HepG2 (cell line): ENCODE measurements around the gene TSPAN18. TPM values are rescaled to one million over a fixed set of nuclear protein-coding genes. Genes with fewer than 3 reads are reported as not detected.

ENCODE experiments used
- ATAC-seq: fragments of 200-7000 bp; cut with Tn5 transposase; 3 replicates; pipeline ENCODE4 v1.9.1; 2020; ENCODE audit warnings: mild to moderate bottlenecking, moderate library complexity
- BruUV-seq: library from RNA; stranded (reverse); fragments of 400-500 nt; replicated peaks from 2 replicates; lab custom pipeline; 2021; lab: Mats Ljungman, UMichigan
- CTCF ChIA-PET: fragments of 300-600 bp; formaldehyde crosslinking; extraction: SDS; loops from one replicate; lab custom pipeline; 2021; ENCODE audit warnings: low total read pairs, inconsistent platforms, low intra/inter-chr PET ratio; lab: Yijun Ruan, JAX
- POLR2A ChIA-PET: fragments of 350-600 bp; sonication (Branson Sonifier 250); formaldehyde crosslinking; loops from one replicate; lab custom pipeline; 2020; ENCODE audit warnings: antibody characterized with exemption, inconsistent platforms; lab: Yijun Ruan, JAX
- DNase-seq: peaks from one replicate; pipeline ENCODE4 v3.0.0-alpha.2; 2015; ENCODE audit warnings: low spot score
- FAIRE-seq: peaks from 3 replicates; lab custom pipeline; 2011; peaks lifted over from hg19 to GRCh38; lab: Jason Lieb, UNC
- H2AFZ ChIP-seq: one replicate; pipeline ENCODE4 v1.6.1; 2011; ENCODE audit warnings: low read length, inconsistent platforms
- H3K27ac ChIP-seq: fragments of 300-600 bp; 3 replicates; pipeline ENCODE4 v1.8.0; 2011; ENCODE audit warnings: mixed run types, mild to moderate bottlenecking, mixed read lengths, low read length, inconsistent platforms; ENCODE audit not compliant: insufficient read depth; ENCODE audit errors: extremely low read length
- H3K27me3 ChIP-seq, 2 experiments: fragments of 200-600 bp in 1 of 2; 2 replicates in 1 of 2; 3 replicates in 1 of 2; pipeline versions ENCODE4 v1.6.0 to v1.8.0; 2011; ENCODE audit warnings: low read length in 2 of 2, mild to moderate bottlenecking in 2 of 2, moderate library complexity in 2 of 2, inconsistent platforms in 1 of 2; ENCODE audit not compliant: insufficient read depth in 2 of 2, control insufficient read depth in 1 of 2
- H3K36me3 ChIP-seq, 2 experiments: fragments of 200-600 bp in 1 of 2; replicated peaks in 1 of 2; 2 replicates in 1 of 2; 3 replicates in 1 of 2; pipeline versions ENCODE4 v1.5.1 to v1.8.0; 2011; ENCODE audit warnings: low read length in 2 of 2, inconsistent platforms in 1 of 2; ENCODE audit not compliant: insufficient read depth in 2 of 2, control insufficient read depth in 1 of 2
- H3K4me1 ChIP-seq: 2 replicates; pipeline ENCODE4 v1.5.1; 2012; ENCODE audit warnings: low read length, inconsistent platforms; ENCODE audit not compliant: insufficient read depth
- H3K4me2 ChIP-seq: 2 replicates; pipeline ENCODE4 v1.6.0; 2011; ENCODE audit warnings: low read depth, low read length, inconsistent platforms
- H3K4me3 ChIP-seq, 3 experiments: fragments of 200-600 bp in 1 of 3; sonication (generic), shearing (Covaris generic) in 1 of 3; replicated peaks in 1 of 3; 2 replicates each; pipeline ENCODE4 v1.5.1; 2011 to 2016; ENCODE audit warnings: low read length in 3 of 3, inconsistent platforms in 2 of 3, low read depth in 2 of 3, mild to moderate bottlenecking in 2 of 3, control low read depth in 1 of 3, mixed read lengths in 1 of 3; ENCODE audit not compliant: insufficient read depth in 1 of 3
- H3K79me2 ChIP-seq: one replicate; pipeline ENCODE4 v1.6.1; 2011; ENCODE audit warnings: low read length, inconsistent platforms; ENCODE audit not compliant: insufficient read depth
- H3K9ac ChIP-seq: 2 replicates; pipeline ENCODE4 v1.6.0; 2011; ENCODE audit warnings: mild to moderate bottlenecking, low read depth, low read length, inconsistent platforms; ENCODE audit not compliant: insufficient read depth
- H3K9me3 ChIP-seq: 2 replicates; pipeline ENCODE4 v1.5.1; 2012; ENCODE audit warnings: mild to moderate bottlenecking, low read length
- H4K20me1 ChIP-seq: 2 replicates; pipeline ENCODE4 v1.6.0; 2011; ENCODE audit warnings: inconsistent platforms, mild to moderate bottlenecking, low read length, moderate library complexity; ENCODE audit not compliant: insufficient read depth
- HNF4A ChIP-seq: sonication (generic); formaldehyde crosslinking; IDR thresholded peaks from 2 replicates; pipeline ENCODE4 v1.4.0; 2020; ENCODE audit warnings: missing genetic modification reagents
- KLF6 ChIP-seq: IDR thresholded peaks from 2 replicates; pipeline ENCODE4 v1.8.0; 2016; ENCODE audit warnings: missing biosample characterization, missing genetic modification reagents
- RXRB ChIP-seq: IDR thresholded peaks from 2 replicates; pipeline ENCODE4 v1.6.1; 2016; ENCODE audit warnings: borderline replicate concordance, missing genetic modification reagents, missing compliant biosample characterization
- SSRP1 ChIP-seq: IDR thresholded peaks from 2 replicates; pipeline ENCODE4 v1.6.1; 2016; ENCODE audit warnings: control low read depth
- SUZ12 ChIP-seq: fragments of 150-350 bp; IDR thresholded peaks from 2 replicates; pipeline ENCODE4 v1.6.1; 2014; ENCODE audit warnings: low read depth, low read length
- ZMAT3 ChIP-seq: sonication (generic); formaldehyde crosslinking; conservative IDR thresholded peaks from 2 replicates; pipeline ENCODE4 v1.7.0; 2021; ENCODE audit warnings: missing genetic modification reagents
- ZNF263 ChIP-seq: sonication (generic); formaldehyde crosslinking; IDR thresholded peaks from 2 replicates; pipeline ENCODE4 v1.4.0; 2020; ENCODE audit warnings: missing genetic modification reagents
- ZNF550 ChIP-seq: sonication (generic); formaldehyde crosslinking; IDR thresholded peaks from 2 replicates; pipeline ENCODE4 v1.4.0; 2020; ENCODE audit warnings: mild to moderate bottlenecking, missing genetic modification reagents, borderline replicate concordance
- ZNF839 ChIP-seq: sonication (generic); formaldehyde crosslinking; IDR thresholded peaks from 2 replicates; pipeline ENCODE4 v1.4.0; 2020; ENCODE audit warnings: missing genetic modification reagents, mild to moderate bottlenecking, borderline replicate concordance
- WGBS: methylation state at CpG from one replicate; pipeline ENCODE4 v1.1.6; 2017; ENCODE audit warnings: low lambda C conversion rate; 5-methylcytosine and 5-hydroxymethylcytosine counted together
- in situ Hi-C: cut with HindIII; loops from 2 replicates; pipeline ENCODE4 v1.10.0; 2017; ENCODE audit warnings: low pct_unique_long_range_greater_than_20kb; ENCODE audit not compliant: extremely low pct_ligation_motif_present
- intact Hi-C: fragments of 100-400 bp; cut with micrococcal nuclease; formaldehyde crosslinking; loops from one replicate; pipeline ENCODE4 v1.10.0; 2022; ENCODE audit not compliant: unreplicated experiment
- polyA plus RNA-seq, 8 experiments: library from polyadenylated mRNA; depleted of rRNA in 3 of 8; stranded (reverse) in 7 of 8; unstranded in 1 of 8; fragments of >200 nt; fragmentation: Illumina TruSeq in 4 of 8; extraction: Trizol in 4 of 8; gene quantifications; 2 replicates each; pipeline versions ENCODE4 v1.2.1 to v1.2.3, GENCODE V29; 2011 to 2016; ENCODE audit warnings: low read depth in 4 of 8, missing spikeins in 1 of 8, mixed read lengths in 1 of 8; ENCODE audit not compliant: insufficient read depth in 1 of 8
- total RNA-seq, 5 experiments: library from RNA; depleted of rRNA; stranded (reverse); fragments of >200 nt; fragmentation: Illumina TruSeq; extraction: Trizol; gene quantifications; 2 replicates each; pipeline ENCODE4 v1.2.3, GENCODE V29; 2016; ENCODE audit warnings: low read depth in 1 of 5
- TF ChIP-seq, protein P1 (sequence below): sonication (generic); formaldehyde crosslinking; IDR thresholded peaks from 2 replicates; pipeline ENCODE4 v1.5.0; 2020; ENCODE audit warnings: mild to moderate bottlenecking, missing genetic modification reagents, moderate library complexity
- TF ChIP-seq, protein P2 (sequence below): sonication (generic); formaldehyde crosslinking; IDR thresholded peaks from 2 replicates; pipeline ENCODE4 v1.9.0; 2021; ENCODE audit warnings: missing genetic modification reagents, mild to moderate bottlenecking, borderline replicate concordance

Gene TSPAN18
- total and polyA plus RNA-seq, 2 of the 13 experiments (the other 11 are each of a cell fraction or from before 2014, with no cell fraction given) = not detected

GRCh38 chr11:44950625-44951476 is 224.1 kb downstream of the TSPAN18 start, which contains the start of gene TP53I11 (continued):
- TF ChIP-seq, protein P1, sequence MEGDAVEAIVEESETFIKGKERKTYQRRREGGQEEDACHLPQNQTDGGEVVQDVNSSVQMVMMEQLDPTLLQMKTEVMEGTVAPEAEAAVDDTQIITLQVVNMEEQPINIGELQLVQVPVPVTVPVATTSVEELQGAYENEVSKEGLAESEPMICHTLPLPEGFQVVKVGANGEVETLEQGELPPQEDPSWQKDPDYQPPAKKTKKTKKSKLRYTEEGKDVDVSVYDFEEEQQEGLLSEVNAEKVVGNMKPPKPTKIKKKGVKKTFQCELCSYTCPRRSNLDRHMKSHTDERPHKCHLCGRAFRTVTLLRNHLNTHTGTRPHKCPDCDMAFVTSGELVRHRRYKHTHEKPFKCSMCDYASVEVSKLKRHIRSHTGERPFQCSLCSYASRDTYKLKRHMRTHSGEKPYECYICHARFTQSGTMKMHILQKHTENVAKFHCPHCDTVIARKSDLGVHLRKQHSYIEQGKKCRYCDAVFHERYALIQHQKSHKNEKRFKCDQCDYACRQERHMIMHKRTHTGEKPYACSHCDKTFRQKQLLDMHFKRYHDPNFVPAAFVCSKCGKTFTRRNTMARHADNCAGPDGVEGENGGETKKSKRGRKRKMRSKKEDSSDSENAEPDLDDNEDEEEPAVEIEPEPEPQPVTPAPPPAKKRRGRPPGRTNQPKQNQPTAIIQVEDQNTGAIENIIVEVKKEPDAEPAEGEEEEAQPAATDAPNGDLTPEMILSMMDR (CRISPR knock-in tag) = no peak
- TF ChIP-seq SUZ12 (no peak), ZNF263 (no peak), ZMAT3 (CRISPR knock-in tag) (no peak), KLF6 (CRISPR knock-in tag) (no peak)
- TF ChIP-seq, protein P2, sequence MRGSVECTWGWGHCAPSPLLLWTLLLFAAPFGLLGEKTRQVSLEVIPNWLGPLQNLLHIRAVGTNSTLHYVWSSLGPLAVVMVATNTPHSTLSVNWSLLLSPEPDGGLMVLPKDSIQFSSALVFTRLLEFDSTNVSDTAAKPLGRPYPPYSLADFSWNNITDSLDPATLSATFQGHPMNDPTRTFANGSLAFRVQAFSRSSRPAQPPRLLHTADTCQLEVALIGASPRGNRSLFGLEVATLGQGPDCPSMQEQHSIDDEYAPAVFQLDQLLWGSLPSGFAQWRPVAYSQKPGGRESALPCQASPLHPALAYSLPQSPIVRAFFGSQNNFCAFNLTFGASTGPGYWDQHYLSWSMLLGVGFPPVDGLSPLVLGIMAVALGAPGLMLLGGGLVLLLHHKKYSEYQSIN (CRISPR knock-in tag) = no peak

DNA sequence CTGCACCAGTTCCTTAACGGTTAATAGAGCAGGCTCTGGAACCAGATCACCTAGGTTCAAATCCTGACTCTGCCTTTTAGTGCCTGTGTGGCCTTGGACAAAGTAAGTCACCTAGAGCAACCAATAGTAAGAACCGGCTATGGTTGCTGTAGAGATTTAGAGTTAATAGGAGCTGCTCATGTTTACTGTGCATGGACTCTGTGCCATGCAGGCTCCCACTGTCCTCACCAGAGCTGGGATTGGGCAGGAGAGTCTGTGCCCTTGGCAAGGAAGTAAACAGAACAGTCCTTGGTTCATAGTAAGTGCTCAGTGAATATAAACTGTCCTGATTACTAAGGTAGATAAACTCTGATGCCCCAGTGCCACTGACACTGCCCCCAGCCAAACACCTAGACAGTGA is 225.3 kb downstream of the TSPAN18 start:
- DNase-seq (peak; percentile 8), FAIRE-seq (no peak), ATAC-seq (peak; percentile 70)
- Histone ChIP-seq H3K27ac (no peak overlapping the region), H3K4me1 (peaks cover 10% of the 10 kb centered on the region), H3K36me3 (no peaks in the 10 kb centered on the region), H3K9ac (no peak overlapping the region), H3K79me2 (no peaks in the 10 kb centered on the region), H2AFZ (no peak overlapping the region), H3K9me3 (no peaks in the 10 kb centered on the region), H4K20me1 (no peaks in the 10 kb centered on the region), H3K27me3 (peaks cover 4 to 39% of the 10 kb centered on the region in 2 experiments; a peak in 4 of 5 replicates), H3K4me2 (no peak overlapping the region), H3K4me3 (no peak overlapping the region)
- in situ Hi-C loops = no loop called here
- ChIA-PET POLR2A (no interaction called here), CTCF (no interaction called here)
- TF ChIP-seq ZNF550 (CRISPR knock-in tag) = no peak
- no peak for TF ChIP-seq ZNF839
- 0 out of 2 replicates have a peak, but pooled peaks have one; percentile 5 for TF ChIP-seq HNF4A (CRISPR knock-in tag)
- no peak for TF ChIP-seq SSRP1
- no peak for TF ChIP-seq RXRB (CRISPR knock-in tag)
- WGBS = 0% methylated on average over 1 of the region's 2 CpGs
- intact Hi-C loops = no loop called here
- BruUV-seq = no TSS peak
